Psoas muscle (tissue), 8 donors: ENCODE measurements around the gene HES5. TPM values are rescaled to one million over a fixed set of nuclear protein-coding genes. Genes with fewer than 3 reads are reported as not detected.

ENCODE experiments used
- ATAC-seq, 4 donors: fragments of 200-7000 bp; cut with Tn5 transposase; one replicate each; pipeline ENCODE4 v1.9.1; 2020; ENCODE audit warnings: moderate library complexity in 3 of 4, mild to moderate bottlenecking in 2 of 4
- DNase-seq, 2 donors: peaks; one replicate each; pipeline ENCODE4 v3.0.0-alpha.2; 2020
- H3K27ac ChIP-seq: fragments of 200-600 bp; one replicate; pipeline ENCODE4 v1.8.0; 2022
- H3K27me3 ChIP-seq, 3 donors: fragments of 200-600 bp in 1 of 3; one replicate each; pipeline versions ENCODE4 v1.6.1 to v1.8.0; 2013 to 2022; ENCODE audit warnings: low read length in 2 of 3, mild to moderate bottlenecking in 2 of 3, moderate library complexity in 1 of 3; ENCODE audit not compliant: insufficient read depth in 3 of 3
- H3K36me3 ChIP-seq, 2 donors: fragments of 200-600 bp in 1 of 2; one replicate each; pipeline versions ENCODE4 v1.6.1 to v1.8.0; 2013 to 2022; ENCODE audit warnings: low read depth in 1 of 2, mild to moderate bottlenecking in 1 of 2, moderate library complexity in 1 of 2; ENCODE audit not compliant: insufficient read depth in 1 of 2
- H3K4me1 ChIP-seq: fragments of 200-600 bp; one replicate; pipeline ENCODE4 v1.8.0; 2022
- H3K4me3 ChIP-seq: fragments of 200-600 bp; one replicate; pipeline ENCODE4 v1.8.0; 2022; ENCODE audit warnings: mild to moderate bottlenecking
- H3K9me3 ChIP-seq: fragments of 200-600 bp; one replicate; pipeline ENCODE4 v1.8.0; 2022
- CTCF ChIP-seq: fragments of 200-600 bp; IDR thresholded peaks from one replicate; pipeline ENCODE4 v1.8.0; 2022; ENCODE audit warnings: antibody characterized with exemption
- WGBS, 3 donors: extraction: QIAGEN DNeasy Blood & Tissue Kit; methylation state at CpG; one replicate each; pipeline versions ENCODE4 v1.1.6 to v1.1.7; 2013; 5-methylcytosine and 5-hydroxymethylcytosine counted together
- intact Hi-C, 2 donors: fragments of 100-400 bp; cut with DNase I; formaldehyde crosslinking; loops; one replicate each; pipeline versions ENCODE4 v1.11.0 to v1.14.2; 2022
- polyA plus RNA-seq, 3 donors: library from polyadenylated mRNA; stranded (reverse); fragments of 200-250 nt; gene quantifications; one replicate each; pipeline ENCODE4 v1.2.3, GENCODE V29; 2013
- total RNA-seq, 4 donors: library from RNA; stranded (reverse); fragmentation: NEBNext Ultra II Directional in 2 of 4; extraction: Animal tissue kit (Norgen Biotek cat#: 25700) in 2 of 4; gene quantifications; one replicate each; pipeline versions ENCODE4 v1.2.1 to v1.2.4, GENCODE V29; 2021 to 2023
- donor health status: healthy with polysubstance abuse.
- donor health status: DM: no; HTN: no; CAD: no; lungs with moderate emphysema.
- donor health status: Bipolar disorder and iron deficiency.
- donor health status: healthy.
- donor health status: DM: yes; HTN: yes; CAD: no.
- donor health status: DM: no; HTN: no; CAD: no.
- donor health status: DM: no; HTN: no; CAD: no.
- donor health status: DM: yes; HTN: yes; CAD: no.

The HES5 gene
- total and polyA plus RNA-seq, 7 donors, result 0.13 to 0.77 (median 0.28) TPM; not detected in 1

- no peaks in the 10 kb centered on the region for H3K4me1 ChIP-seq
- TF ChIP-seq CTCF, result no peak
- no peak for ATAC-seq
- 88 to 90% (median 88%) methylated on average over 2 of the region's 2 CpGs for WGBS, 3 donors
- peaks cover 3% of the 10 kb centered on the region for H3K9me3 ChIP-seq
- no peak overlapping the region for H3K27ac ChIP-seq
- intact Hi-C loops, result no loop called here
- H3K4me3 ChIP-seq, result no peak overlapping the region
- DNase-seq, result no peak
- no peaks in the 10 kb centered on the region for H3K36me3 ChIP-seq
- peaks cover 0 to 8% (median 0%) of the 10 kb centered on the region in 3 donors for H3K27me3 ChIP-seq
These were observed 41.4 kb downstream of the HES5 start for GRCh38 chr1:2488688-2489087.

DNA sequence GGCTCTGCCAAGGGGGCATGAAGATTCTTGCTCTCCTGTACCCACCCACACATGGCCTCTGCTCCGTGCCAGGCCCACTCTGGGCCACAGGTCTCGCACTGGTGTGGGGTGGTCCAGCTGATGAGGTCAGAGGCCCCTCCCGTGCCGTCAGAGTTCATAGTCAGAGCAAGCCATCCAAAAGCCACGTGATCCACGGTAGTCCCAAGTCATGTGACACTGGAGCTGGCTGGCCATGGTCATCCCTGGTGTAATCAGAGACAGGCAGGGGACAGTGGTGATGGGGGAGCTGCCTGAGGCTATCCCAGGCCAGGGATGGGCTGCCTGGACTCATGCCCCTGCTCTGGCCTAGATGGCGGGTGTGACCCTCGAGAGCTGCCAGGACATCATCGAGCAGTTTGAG, 43.5 kb downstream of the HES5 start:
- H3K4me1 ChIP-seq, result no peaks in the 10 kb centered on the region
- WGBS, 3 donors, result 61 to 65% (median 62%) methylated on average over 9 of the region's 9 CpGs
- ATAC-seq, result no peak

DNA sequence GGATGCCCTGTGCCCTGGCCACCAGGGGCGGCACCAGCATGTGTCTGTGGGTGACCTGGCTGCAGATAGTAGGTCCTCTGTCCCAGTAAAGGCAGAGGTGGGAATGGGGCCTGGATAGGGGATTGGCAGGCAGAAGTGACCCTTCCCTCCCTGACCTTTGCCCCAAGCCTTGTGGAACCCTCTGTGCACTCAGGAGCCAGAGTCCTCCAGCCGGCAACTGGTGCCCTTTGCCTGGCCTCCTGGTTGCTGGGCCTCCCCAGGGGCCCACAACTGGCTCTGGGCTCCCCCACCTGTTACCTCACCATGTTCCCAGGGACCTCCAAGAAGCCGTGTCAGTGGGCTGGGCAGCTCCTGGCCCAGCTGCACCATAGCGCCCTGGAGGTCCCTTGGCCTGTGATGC, 44.0 kb downstream of the HES5 start:
- no peak for TF ChIP-seq CTCF
- ATAC-seq (no peak), DNase-seq (no peak)
- Histone ChIP-seq H3K36me3 (no peaks in the 10 kb centered on the region), H3K4me3 (no peak overlapping the region), H3K27ac (no peak overlapping the region), H3K27me3 (no peaks in the 10 kb centered on the region), H3K4me1 (no peaks in the 10 kb centered on the region), H3K9me3 (peaks cover 3% of the 10 kb centered on the region)
- intact Hi-C loops, result no loop called here
- 66 to 83% (median 71%) methylated on average over 4 of the region's 4 CpGs for WGBS, 3 donors

More for the DNA sequence above, 43.5 kb downstream of the HES5 start:
- intact Hi-C loops, result no loop called here
- no peaks in the 10 kb centered on the region for H3K36me3 ChIP-seq
- no peak overlapping the region for H3K4me3 ChIP-seq
- no peak for TF ChIP-seq CTCF
- no peak overlapping the region for H3K27ac ChIP-seq
- H3K9me3 ChIP-seq, result peaks cover 3% of the 10 kb centered on the region
- DNase-seq, result no peak
- no peaks in the 10 kb centered on the region for H3K27me3 ChIP-seq

GRCh38 chr1:2483970-2484369, 46.1 kb downstream of the HES5 start:
- intact Hi-C loops, result no loop called here
- H3K4me3 ChIP-seq, result no peak overlapping the region

More at GRCh38 chr1:2483970-2484369, 46.1 kb downstream of the HES5 start:
- no peak overlapping the region for H3K27ac ChIP-seq
- TF ChIP-seq CTCF, result no peak
- H3K27me3 ChIP-seq, result no peaks in the 10 kb centered on the region
- H3K4me1 ChIP-seq, result no peaks in the 10 kb centered on the region
- no peak for ATAC-seq
- DNase-seq, result no peak
- WGBS, 3 donors, result 70 to 75% (median 71%) methylated on average over 12 to 16 of the region's 16 CpGs
- H3K36me3 ChIP-seq, result no peaks in the 10 kb centered on the region
- peaks cover 3% of the 10 kb centered on the region for H3K9me3 ChIP-seq
